MM.1S (cell line): ENCODE data around the gene NAPG.

Experiments
- DNase-seq: peaks from one replicate; pipeline ENCODE4 v3.0.0-alpha.2; 2015
- H2AFZ ChIP-seq: fragments of 300-600 bp; sonication (generic); 2 replicates; pipeline ENCODE4 v1.6.0; 2016; ENCODE audit warnings: antibody characterized with exemption, low read length
- H3F3A ChIP-seq: fragments of 300-600 bp; sonication (generic); 2 replicates; pipeline ENCODE4 v1.6.1; 2016; ENCODE audit warnings: mild to moderate bottlenecking, antibody characterized with exemption, low read length, moderate library complexity, mixed read lengths; ENCODE audit not compliant: insufficient read depth
- H3K27ac ChIP-seq: fragments of 300-600 bp; sonication (generic); 2 replicates; pipeline ENCODE4 v1.5.1; 2016; ENCODE audit warnings: mild to moderate bottlenecking, low read length
- H3K27me3 ChIP-seq: fragments of 300-600 bp; sonication (generic); replicated peaks from 2 replicates; pipeline ENCODE4 v1.6.0; 2016; ENCODE audit warnings: low read length; ENCODE audit not compliant: insufficient read depth
- H3K36me3 ChIP-seq: fragments of 300-600 bp; sonication (generic); replicated peaks from 2 replicates; pipeline ENCODE4 v1.6.1; 2016; ENCODE audit warnings: mild to moderate bottlenecking, low read length, mixed read lengths; ENCODE audit not compliant: insufficient read depth
- H3K4me1 ChIP-seq: fragments of 300-600 bp; sonication (generic); 2 replicates; pipeline ENCODE4 v1.6.1; 2016; ENCODE audit warnings: low read length, mixed read lengths
- H3K4me2 ChIP-seq: fragments of 300-600 bp; sonication (generic); 2 replicates; pipeline ENCODE4 v1.6.0; 2016; ENCODE audit warnings: low read depth, low read length
- H3K4me3 ChIP-seq: fragments of 300-600 bp; sonication (generic); 2 replicates; pipeline ENCODE4 v1.5.1; 2016; ENCODE audit warnings: low read length, mixed read lengths
- H3K79me2 ChIP-seq: fragments of 300-600 bp; sonication (generic); 2 replicates; pipeline ENCODE4 v1.6.1; 2016; ENCODE audit warnings: mixed run types, low read length, mixed read lengths
- H3K9ac ChIP-seq: fragments of 300-600 bp; sonication (generic); 2 replicates; pipeline ENCODE4 v1.6.1; 2016; ENCODE audit warnings: low read length, mixed read lengths
- H3K9me2 ChIP-seq: fragments of 300-600 bp; sonication (generic); replicated peaks from 2 replicates; pipeline ENCODE4 v1.6.1; 2016; ENCODE audit warnings: mild to moderate bottlenecking, low read length, mixed read lengths; ENCODE audit not compliant: insufficient read depth
- H3K9me3 ChIP-seq: fragments of 300-600 bp; sonication (generic); replicated peaks from 2 replicates; pipeline ENCODE4 v1.6.1; 2016; ENCODE audit warnings: mild to moderate bottlenecking, low read length, mixed read lengths; ENCODE audit not compliant: insufficient read depth
- H4K20me1 ChIP-seq: fragments of 300-600 bp; sonication (generic); 2 replicates; pipeline ENCODE4 v1.6.1; 2016; ENCODE audit warnings: mild to moderate bottlenecking, low read length, moderate library complexity, mixed read lengths; ENCODE audit not compliant: insufficient read depth
- EZH2 ChIP-seq: fragments of 300-600 bp; sonication (generic); optimal IDR thresholded peaks from 2 replicates; pipeline ENCODE3; 2017; ENCODE audit warnings: low read depth, mild to moderate bottlenecking, antibody characterized with exemption, low read length, mixed read lengths
- EZH2phosphoT487 ChIP-seq: fragments of 300-600 bp; sonication (generic); IDR thresholded peaks from 2 replicates; pipeline ENCODE4 v1.6.1; 2018; ENCODE audit warnings: antibody characterized with exemption, low read length
- TF ChIP-seq, protein P1 (sequence below): fragments of 300-600 bp; sonication (generic); IDR thresholded peaks from 2 replicates; pipeline ENCODE4 v1.5.1; 2016; ENCODE audit warnings: antibody characterized with exemption, low read length, mixed read lengths

The NAPG gene

GRCh38 chr18:10519366-10519765 lies 6.5 kb upstream of the NAPG start:
- no peaks in the 10 kb centered on the region for H3K9me2 ChIP-seq
- DNase-seq = no peak
- no peak overlapping the region for H2AFZ ChIP-seq
- no peaks in the 10 kb centered on the region for H4K20me1 ChIP-seq
- H3K27ac ChIP-seq = no peak overlapping the region
- no peaks in the 10 kb centered on the region for H3K36me3 ChIP-seq
- TF ChIP-seq, protein P1, sequence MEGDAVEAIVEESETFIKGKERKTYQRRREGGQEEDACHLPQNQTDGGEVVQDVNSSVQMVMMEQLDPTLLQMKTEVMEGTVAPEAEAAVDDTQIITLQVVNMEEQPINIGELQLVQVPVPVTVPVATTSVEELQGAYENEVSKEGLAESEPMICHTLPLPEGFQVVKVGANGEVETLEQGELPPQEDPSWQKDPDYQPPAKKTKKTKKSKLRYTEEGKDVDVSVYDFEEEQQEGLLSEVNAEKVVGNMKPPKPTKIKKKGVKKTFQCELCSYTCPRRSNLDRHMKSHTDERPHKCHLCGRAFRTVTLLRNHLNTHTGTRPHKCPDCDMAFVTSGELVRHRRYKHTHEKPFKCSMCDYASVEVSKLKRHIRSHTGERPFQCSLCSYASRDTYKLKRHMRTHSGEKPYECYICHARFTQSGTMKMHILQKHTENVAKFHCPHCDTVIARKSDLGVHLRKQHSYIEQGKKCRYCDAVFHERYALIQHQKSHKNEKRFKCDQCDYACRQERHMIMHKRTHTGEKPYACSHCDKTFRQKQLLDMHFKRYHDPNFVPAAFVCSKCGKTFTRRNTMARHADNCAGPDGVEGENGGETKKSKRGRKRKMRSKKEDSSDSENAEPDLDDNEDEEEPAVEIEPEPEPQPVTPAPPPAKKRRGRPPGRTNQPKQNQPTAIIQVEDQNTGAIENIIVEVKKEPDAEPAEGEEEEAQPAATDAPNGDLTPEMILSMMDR = no peak
- no peak for TF ChIP-seq EZH2phosphoT487
- no peak for TF ChIP-seq EZH2
- no peak overlapping the region for H3K9ac ChIP-seq
- H3F3A ChIP-seq = no peaks in the 10 kb centered on the region
- no peaks in the 10 kb centered on the region for H3K9me3 ChIP-seq
- H3K79me2 ChIP-seq = no peaks in the 10 kb centered on the region
- no peaks in the 10 kb centered on the region for H3K4me1 ChIP-seq
- no peak overlapping the region for H3K4me3 ChIP-seq
- H3K27me3 ChIP-seq = no peaks in the 10 kb centered on the region
- H3K4me2 ChIP-seq = no peak overlapping the region

DNA sequence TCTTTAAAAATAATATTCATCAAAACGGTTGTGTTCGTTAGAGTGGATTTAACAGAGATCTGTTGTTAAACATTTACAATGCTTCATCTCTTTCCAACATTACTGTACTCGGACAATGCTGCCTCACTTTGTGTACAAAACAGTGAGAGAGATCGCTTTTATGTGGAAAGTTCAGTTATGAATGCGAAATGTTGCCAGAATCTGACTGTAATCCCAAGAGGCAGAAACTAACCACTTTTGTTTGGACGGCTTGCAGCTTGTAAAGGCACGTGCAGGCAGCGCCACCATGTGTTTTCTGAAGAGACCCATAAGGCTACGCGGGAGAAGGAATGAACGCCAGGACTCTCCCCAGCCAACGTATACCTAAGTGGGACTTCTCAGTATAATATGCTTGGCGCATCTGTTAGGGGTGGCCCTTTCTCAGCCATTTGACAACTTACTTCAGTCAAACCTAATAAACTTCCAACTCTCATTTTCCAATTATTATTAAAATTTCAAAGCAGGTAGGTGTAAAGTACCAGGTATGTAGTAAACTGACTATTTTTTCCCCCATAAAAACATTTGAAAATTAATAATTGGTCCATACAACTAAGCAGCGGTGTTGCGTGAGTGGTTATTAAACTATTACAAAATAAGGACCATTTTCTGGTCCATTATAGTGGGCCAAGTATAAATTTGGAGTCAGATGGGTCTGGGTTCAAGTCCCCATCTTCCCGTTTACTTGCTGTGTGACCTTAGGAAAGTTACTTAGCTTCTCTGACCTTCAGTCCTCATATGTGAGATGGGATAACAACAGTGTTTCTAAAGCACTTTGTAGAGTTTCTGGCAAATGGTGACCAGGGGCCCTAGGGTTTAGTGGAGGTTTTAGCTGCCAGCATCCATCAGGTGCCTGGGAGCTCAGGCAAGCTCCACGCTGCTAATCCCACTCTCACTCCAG lies 5.6 kb upstream of the NAPG start:
- DNase-seq = peak; percentile 80
- H3K9me2 ChIP-seq = no peaks in the 10 kb centered on the region
- no peaks in the 10 kb centered on the region for H3K9me3 ChIP-seq
- H4K20me1 ChIP-seq = no peaks in the 10 kb centered on the region
- TF ChIP-seq, protein P1 = peak; percentile 85
- no peak for TF ChIP-seq EZH2
- no peak overlapping the region for H3K9ac ChIP-seq
- H3K36me3 ChIP-seq = no peaks in the 10 kb centered on the region
- H3K4me2 ChIP-seq = no peak overlapping the region
- no peak overlapping the region for H3K27ac ChIP-seq
- H3K27me3 ChIP-seq = no peaks in the 10 kb centered on the region
- no peaks in the 10 kb centered on the region for H3K79me2 ChIP-seq
- no peaks in the 10 kb centered on the region for H3F3A ChIP-seq
- H2AFZ ChIP-seq = 0 out of 2 replicates have a peak overlapping the region, but pooled peaks have one; percentile 11
- 0 out of 2 replicates have a peak, but pooled peaks cover 6% of the 10 kb centered on the region for H3K4me1 ChIP-seq
- H3K4me3 ChIP-seq = no peak overlapping the region

- Histone ChIP-seq H4K20me1 (no peaks in the 10 kb centered on the region), H3K4me2 (no peak overlapping the region), H3K27me3 (no peaks in the 10 kb centered on the region), H3K27ac (no peak overlapping the region), H3K79me2 (peaks cover 5% of the 10 kb centered on the region), H3K9me2 (no peaks in the 10 kb centered on the region), H3K36me3 (no peaks in the 10 kb centered on the region), H3F3A (0 out of 2 replicates have a peak, but pooled peaks cover 3% of the 10 kb centered on the region), H3K4me3 (no peak overlapping the region), H2AFZ (no peak overlapping the region), H3K9me3 (no peaks in the 10 kb centered on the region), H3K4me1 (0 out of 2 replicates have a peak, but pooled peaks cover 8% of the 10 kb centered on the region), H3K9ac (no peak overlapping the region)
- DNase-seq = no peak
- TF ChIP-seq, protein P1 = no peak
Measured at GRCh38 chr18:10521566-10521965, 4.3 kb upstream of the NAPG start.
